ENCODE results near the gene LRGUK.
"Not testable (repeated sequence)": the region's sequence is repeated elsewhere in the genome, so short reads cannot be mapped to it uniquely, and the experiment has no call there.

Gene LRGUK

GRCh38 chr7:134126966-134127848, at the start of gene LRGUK:
Gene LRGUK, plus strand, starts transcription at chr7:134127340. Its CDS starts 28 bp downstream, at chr7:134127368.
- no peak for TF ChIP-seq CTCF (IDR thresholded peaks at IDR 0.05)
- peaks cover 11 to 12% of the 10 kb centered on the region in 2 experiments for H3K4me1 ChIP-seq (ENCODE audit: control insufficient read depth in 1 of 2, insufficient read depth in 1 of 2, low read depth in 1 of 2, low read length in 1 of 2)
- peaks cover 48% of the 10 kb centered on the region for H3K27me3 ChIP-seq
- no peaks in the 10 kb centered on the region for H3K36me3 ChIP-seq
- no peaks in the 10 kb centered on the region for H3K9me3 ChIP-seq
- H3K27ac ChIP-seq, result no peak within 1 kb of the TSS
- H3K4me3 ChIP-seq (ENCODE audit: low read depth in 1 of 2, low read length in 1 of 2), result peak within 1 kb of the TSS; percentile 55 to 63

- H3K4me1 ChIP-seq (ENCODE audit: control insufficient read depth in 1 of 2, insufficient read depth in 1 of 2, low read depth in 1 of 2, low read length in 1 of 2); H3K27ac ChIP-seq; H3K9me3 ChIP-seq; H3K27me3 ChIP-seq; H3K36me3 ChIP-seq; H3K4me3 ChIP-seq (ENCODE audit: low read depth in 1 of 2, low read length in 1 of 2): not testable (repeated sequence)
These were observed 49.6 kb upstream of the LRGUK start for GRCh38 chr7:134077560-134077959.

- Histone ChIP-seq H3K4me3 (ENCODE audit: low read depth in 1 of 2, low read length in 1 of 2) (no peak overlapping the region), H3K27me3 (no peaks in the 10 kb centered on the region), H3K4me1 (ENCODE audit: control insufficient read depth in 1 of 2, insufficient read depth in 1 of 2, low read depth in 1 of 2, low read length in 1 of 2) (no peaks in the 10 kb centered on the region), H3K27ac (no peak overlapping the region), H3K9me3 (no peaks in the 10 kb centered on the region), H3K36me3 (no peaks in the 10 kb centered on the region)
- TF ChIP-seq CTCF (IDR thresholded peaks at IDR 0.05), result no peak
These were observed 48.1 kb upstream of the LRGUK start for GRCh38 chr7:134078991-134079390.

GRCh38 chr7:134081695-134082094, 45.4 kb upstream of the LRGUK start:
- Histone ChIP-seq H3K4me3 (ENCODE audit: low read depth in 1 of 2, low read length in 1 of 2) (no peak overlapping the region), H3K9me3 (no peaks in the 10 kb centered on the region), H3K4me1 (ENCODE audit: control insufficient read depth in 1 of 2, insufficient read depth in 1 of 2, low read depth in 1 of 2, low read length in 1 of 2) (no peaks in the 10 kb centered on the region), H3K27me3 (no peaks in the 10 kb centered on the region), H3K27ac (no peak overlapping the region), H3K36me3 (no peaks in the 10 kb centered on the region)
- TF ChIP-seq CTCF (IDR thresholded peaks at IDR 0.05), result no peak

GRCh38 chr7:134083766-134084487, 43.2 kb upstream of the LRGUK start:
- Histone ChIP-seq H3K4me1 (ENCODE audit: control insufficient read depth in 1 of 2, insufficient read depth in 1 of 2, low read depth in 1 of 2, low read length in 1 of 2) (no peaks in the 10 kb centered on the region), H3K36me3 (no peaks in the 10 kb centered on the region), H3K4me3 (ENCODE audit: low read depth in 1 of 2, low read length in 1 of 2) (no peak overlapping the region), H3K27ac (no peak overlapping the region), H3K27me3 (no peaks in the 10 kb centered on the region), H3K9me3 (no peaks in the 10 kb centered on the region)
- TF ChIP-seq CTCF (IDR thresholded peaks at IDR 0.05), result no peak
